NT2/D1 (cell line): ENCODE measurements around the gene GNAI1.

Experiments used
- DNase-seq: peaks from one replicate; pipeline ENCODE4 v3.0.0-alpha.2; 2011; ENCODE audit warnings: low read depth, low spot score
- H3K27me3 ChIP-seq: 2 replicates; pipeline ENCODE4 v1.6.0; 2011; ENCODE audit warnings: mild to moderate bottlenecking; ENCODE audit not compliant: insufficient read length, insufficient read depth
- H3K36me3 ChIP-seq: 2 replicates; pipeline ENCODE4 v1.6.1; 2011; ENCODE audit warnings: mild to moderate bottlenecking, low read length, mixed read lengths; ENCODE audit not compliant: insufficient read depth, insufficient read length
- H3K4me1 ChIP-seq: 2 replicates; pipeline ENCODE4 v1.5.1; 2011; ENCODE audit not compliant: insufficient read depth, insufficient read length
- H3K4me3 ChIP-seq: 2 replicates; pipeline ENCODE4 v1.5.1; 2011; ENCODE audit warnings: low read depth; ENCODE audit not compliant: insufficient read length
- H3K9ac ChIP-seq: 2 replicates; pipeline ENCODE4 v1.6.0; 2011; ENCODE audit warnings: low read depth; ENCODE audit not compliant: insufficient read length
- H3K9me3 ChIP-seq: 2 replicates; pipeline ENCODE4 v1.5.1; 2011; ENCODE audit warnings: mild to moderate bottlenecking, low read length; ENCODE audit not compliant: insufficient read depth
- SUZ12 ChIP-seq: IDR thresholded peaks from 2 replicates; pipeline ENCODE4 v1.6.1; 2011; ENCODE audit not compliant: insufficient read length, insufficient read depth; ENCODE audit errors: extremely low read depth
- YY1 ChIP-seq: IDR thresholded peaks from 2 replicates; pipeline ENCODE4 v1.6.1; 2011; ENCODE audit not compliant: insufficient read length, insufficient read depth
- ZNF274 ChIP-seq: IDR thresholded peaks from 2 replicates; pipeline ENCODE4 v1.6.1; 2011; ENCODE audit warnings: mild to moderate bottlenecking, low read depth, low read length

The GNAI1 gene

GRCh38 chr7:80235334-80235733 lies 100.7 kb downstream of the GNAI1 start:
- Histone ChIP-seq H3K36me3 (no peaks in the 10 kb centered on the region), H3K27me3 (no peaks in the 10 kb centered on the region), H3K9me3 (no peaks in the 10 kb centered on the region), H3K9ac (no peak overlapping the region), H3K4me3 (no peak overlapping the region), H3K4me1 (no peaks in the 10 kb centered on the region)
- no peak for DNase-seq
- TF ChIP-seq YY1 (no peak), SUZ12 (no peak), ZNF274 (no peak)

GRCh38 chr7:80236681-80237080 lies 102.0 kb downstream of the GNAI1 start:
- no peak for DNase-seq
- no peaks in the 10 kb centered on the region for H3K4me1 ChIP-seq
- no peaks in the 10 kb centered on the region for H3K36me3 ChIP-seq
- H3K9ac ChIP-seq, result no peak overlapping the region
- no peaks in the 10 kb centered on the region for H3K9me3 ChIP-seq
- H3K4me3 ChIP-seq, result no peak overlapping the region
- no peaks in the 10 kb centered on the region for H3K27me3 ChIP-seq
- TF ChIP-seq YY1 (no peak), ZNF274 (no peak), SUZ12 (no peak)

- Histone ChIP-seq H3K36me3 (no peaks in the 10 kb centered on the region), H3K4me3 (no peak overlapping the region), H3K4me1 (no peaks in the 10 kb centered on the region), H3K9ac (no peak overlapping the region), H3K27me3 (no peaks in the 10 kb centered on the region), H3K9me3 (no peaks in the 10 kb centered on the region)
- no peak for DNase-seq
- TF ChIP-seq SUZ12, result no peak
- no peak for TF ChIP-seq ZNF274
- no peak for TF ChIP-seq YY1
These were observed 105.8 kb downstream of the GNAI1 start for GRCh38 chr7:80240265-80241025.

- TF ChIP-seq ZNF274, result no peak
- no peak for TF ChIP-seq YY1
- no peak for TF ChIP-seq SUZ12
- DNase-seq, result no peak
- Histone ChIP-seq H3K9me3 (no peaks in the 10 kb centered on the region), H3K4me1 (no peaks in the 10 kb centered on the region), H3K9ac (no peak overlapping the region), H3K36me3 (no peaks in the 10 kb centered on the region), H3K27me3 (no peaks in the 10 kb centered on the region), H3K4me3 (no peak overlapping the region)
These were observed 107.0 kb downstream of the GNAI1 start for GRCh38 chr7:80241671-80242070.

- Histone ChIP-seq H3K4me1 (no peaks in the 10 kb centered on the region), H3K9me3 (no peaks in the 10 kb centered on the region), H3K4me3 (no peak overlapping the region), H3K36me3 (no peaks in the 10 kb centered on the region), H3K9ac (no peak overlapping the region), H3K27me3 (no peaks in the 10 kb centered on the region)
- DNase-seq, result no peak
- no peak for TF ChIP-seq SUZ12
- no peak for TF ChIP-seq YY1
- no peak for TF ChIP-seq ZNF274
These were observed 108.8 kb downstream of the GNAI1 start for GRCh38 chr7:80243425-80243824.

GRCh38 chr7:80244206-80244916 lies 109.7 kb downstream of the GNAI1 start:
- Histone ChIP-seq H3K4me1 (no peaks in the 10 kb centered on the region), H3K4me3 (no peak overlapping the region), H3K36me3 (no peaks in the 10 kb centered on the region), H3K27me3 (no peaks in the 10 kb centered on the region), H3K9ac (no peak overlapping the region), H3K9me3 (no peaks in the 10 kb centered on the region)
- no peak for TF ChIP-seq YY1
- no peak for TF ChIP-seq ZNF274
- TF ChIP-seq SUZ12, result no peak
- DNase-seq, result no peak

- no peak overlapping the region for H3K9ac ChIP-seq
- TF ChIP-seq ZNF274 (no peak), SUZ12 (no peak), YY1 (no peak)
- no peaks in the 10 kb centered on the region for H3K9me3 ChIP-seq
- H3K36me3 ChIP-seq, result no peaks in the 10 kb centered on the region
- no peaks in the 10 kb centered on the region for H3K27me3 ChIP-seq
- no peak overlapping the region for H3K4me3 ChIP-seq
- no peaks in the 10 kb centered on the region for H3K4me1 ChIP-seq
- DNase-seq, result no peak
These were observed 112.5 kb downstream of the GNAI1 start for GRCh38 chr7:80247144-80247543.
